OCI-LY7 (cell line): ENCODE results near the gene CPS1. TPM values are rescaled to one million over a fixed set of nuclear protein-coding genes. Genes with fewer than 3 reads are reported as not detected.

Experiments
- BruUV-seq: library from RNA; stranded (reverse); fragments of 400-500 nt; replicated peaks from 2 replicates; lab custom pipeline; 2021; lab: Mats Ljungman, UMichigan
- CTCF ChIA-PET: fragments of 300-600 bp; sonication (Branson Sonifier 250); formaldehyde crosslinking; loops from one replicate; lab custom pipeline; 2022; ENCODE audit warnings: antibody characterized with exemption; ENCODE audit not compliant: unreplicated experiment; lab: Charles Lee
- POLR2A ChIA-PET: fragments of 300-600 bp; sonication (Branson Sonifier 250); formaldehyde crosslinking; loops from one replicate; lab custom pipeline; 2022; ENCODE audit warnings: antibody characterized with exemption; lab: Charles Lee
- DNase-seq: peaks from one replicate; pipeline ENCODE4 v3.0.0-alpha.2; 2015; ENCODE audit warnings: low spot score
- H2AFZ ChIP-seq: fragments of 200-600 bp; sonication (generic), shearing (Covaris generic); 2 replicates; pipeline ENCODE4 v1.6.1; 2014; ENCODE audit warnings: mild to moderate bottlenecking, antibody characterized with exemption, low read length, moderate library complexity
- H3K27ac ChIP-seq: fragments of 200-600 bp; sonication (generic); 2 replicates; pipeline ENCODE4 v1.5.1; 2014; ENCODE audit warnings: mixed run types, low read depth, mild to moderate bottlenecking, moderate library complexity, low read length, inconsistent platforms; ENCODE audit not compliant: poor library complexity, severe bottlenecking
- H3K36me3 ChIP-seq: fragments of 200-600 bp; sonication (generic); 2 replicates; pipeline ENCODE4 v1.6.1; 2014; ENCODE audit warnings: mild to moderate bottlenecking, antibody characterized with exemption, low read length, moderate library complexity, mixed read lengths; ENCODE audit not compliant: insufficient read depth
- H3K4me1 ChIP-seq: fragments of 200-600 bp; sonication (generic); 2 replicates; pipeline ENCODE4 v1.5.1; 2014; ENCODE audit warnings: mild to moderate bottlenecking, low read length; ENCODE audit not compliant: insufficient read depth, poor library complexity, severe bottlenecking
- H3K4me2 ChIP-seq: fragments of 200-600 bp; sonication (generic); 2 replicates; pipeline ENCODE4 v1.6.1; 2014; ENCODE audit warnings: mild to moderate bottlenecking, low read length
- H3K4me3 ChIP-seq: fragments of 200-600 bp; sonication (generic); 2 replicates; pipeline ENCODE4 v1.5.1; 2014; ENCODE audit warnings: mild to moderate bottlenecking, low read depth, low read length; ENCODE audit not compliant: poor library complexity, severe bottlenecking
- H3K79me2 ChIP-seq: fragments of 200-600 bp; sonication (generic); 2 replicates; pipeline ENCODE4 v1.6.1; 2016; ENCODE audit warnings: low read depth, mild to moderate bottlenecking, low read length, moderate library complexity, mixed read lengths; ENCODE audit not compliant: insufficient read depth
- H3K9me2 ChIP-seq: fragments of 200-600 bp; sonication (generic); 2 replicates; pipeline ENCODE4 v1.6.1; 2016; ENCODE audit warnings: mild to moderate bottlenecking, low read length, mixed read lengths; ENCODE audit not compliant: insufficient read depth
- H3K9me3 ChIP-seq: fragments of 200-600 bp; sonication (generic); 2 replicates; pipeline ENCODE4 v1.6.1; 2014; ENCODE audit warnings: mild to moderate bottlenecking, mixed run types, low read length, mixed read lengths
- H4K20me1 ChIP-seq: fragments of 200-600 bp; sonication (generic); 2 replicates; pipeline ENCODE4 v1.6.1; 2014; ENCODE audit warnings: mild to moderate bottlenecking, antibody characterized with exemption, low read length, moderate library complexity, mixed read lengths; ENCODE audit not compliant: insufficient read depth
- EZH2phosphoT487 ChIP-seq: fragments of 200-600 bp; sonication (generic); IDR thresholded peaks from 2 replicates; pipeline ENCODE4 v1.6.1; 2018; ENCODE audit warnings: low read depth, borderline replicate concordance, mild to moderate bottlenecking, mixed run types, antibody characterized with exemption, low read length, moderate library complexity, mixed read lengths
- intact Hi-C: fragments of 100-400 bp; cut with micrococcal nuclease; formaldehyde crosslinking; loops from one replicate; pipeline ENCODE4 v1.10.0; 2022; ENCODE audit not compliant: unreplicated experiment
- total RNA-seq, 2 experiments: library from RNA; depleted of rRNA in 1 of 2; stranded (reverse); fragments of >200 nt in 1 of 2; shearing (Covaris generic) in 1 of 2; gene quantifications; 2 replicates each; pipeline ENCODE4 v1.2.3, GENCODE V29; 2014 to 2022
- TF ChIP-seq, protein P1 (sequence below): fragments of 200-600 bp; sonication (generic); conservative IDR thresholded peaks from 2 replicates; pipeline ENCODE4 v1.5.1; 2014; ENCODE audit warnings: mild to moderate bottlenecking, antibody characterized with exemption, low read length, moderate library complexity, mixed read lengths

The CPS1 gene
- total RNA-seq, 2 experiments from 2014 or later = 0.06 to 0.27 TPM

DNA sequence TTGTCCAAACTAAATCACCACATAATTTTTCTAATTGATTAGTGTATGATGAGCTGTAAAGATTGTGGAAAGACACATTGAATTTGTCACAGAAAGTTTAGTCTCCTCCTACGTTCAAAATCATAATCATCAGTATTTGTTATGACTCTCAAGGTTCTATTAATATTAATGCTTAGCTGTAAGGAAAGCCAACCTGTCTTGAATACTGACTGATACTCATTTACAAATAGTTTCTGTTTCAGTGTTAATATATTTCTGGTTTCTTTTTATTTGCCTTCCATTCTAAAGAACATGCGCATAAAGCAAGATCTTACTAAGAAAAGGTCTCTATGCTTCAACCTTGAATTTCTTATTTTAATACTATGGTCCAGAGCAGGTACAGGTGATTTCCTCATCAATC is 55.1 kb downstream of the CPS1 start:
- Histone ChIP-seq H2AFZ (no peak overlapping the region), H3K4me2 (no peak overlapping the region), H3K9me2 (no peaks in the 10 kb centered on the region), H3K79me2 (no peaks in the 10 kb centered on the region), H3K27ac (no peak overlapping the region), H3K4me3 (no peak overlapping the region), H3K9me3 (no peaks in the 10 kb centered on the region), H3K4me1 (no peaks in the 10 kb centered on the region), H4K20me1 (no peaks in the 10 kb centered on the region), H3K36me3 (no peaks in the 10 kb centered on the region)
- no peak for DNase-seq
- POLR2A ChIA-PET = interaction anchor here (0.5 to 0.9 kb wide), 4 partner anchors 11 to 1189 kb away, joined by 3 to 4 read pairs (median 4); no protein-coding TSS in a partner anchor
- intact Hi-C loops = no loop called here
- BruUV-seq = no TSS peak
- CTCF ChIA-PET = no interaction called here
- TF ChIP-seq EZH2phosphoT487 = no peak
- TF ChIP-seq, protein P1, sequence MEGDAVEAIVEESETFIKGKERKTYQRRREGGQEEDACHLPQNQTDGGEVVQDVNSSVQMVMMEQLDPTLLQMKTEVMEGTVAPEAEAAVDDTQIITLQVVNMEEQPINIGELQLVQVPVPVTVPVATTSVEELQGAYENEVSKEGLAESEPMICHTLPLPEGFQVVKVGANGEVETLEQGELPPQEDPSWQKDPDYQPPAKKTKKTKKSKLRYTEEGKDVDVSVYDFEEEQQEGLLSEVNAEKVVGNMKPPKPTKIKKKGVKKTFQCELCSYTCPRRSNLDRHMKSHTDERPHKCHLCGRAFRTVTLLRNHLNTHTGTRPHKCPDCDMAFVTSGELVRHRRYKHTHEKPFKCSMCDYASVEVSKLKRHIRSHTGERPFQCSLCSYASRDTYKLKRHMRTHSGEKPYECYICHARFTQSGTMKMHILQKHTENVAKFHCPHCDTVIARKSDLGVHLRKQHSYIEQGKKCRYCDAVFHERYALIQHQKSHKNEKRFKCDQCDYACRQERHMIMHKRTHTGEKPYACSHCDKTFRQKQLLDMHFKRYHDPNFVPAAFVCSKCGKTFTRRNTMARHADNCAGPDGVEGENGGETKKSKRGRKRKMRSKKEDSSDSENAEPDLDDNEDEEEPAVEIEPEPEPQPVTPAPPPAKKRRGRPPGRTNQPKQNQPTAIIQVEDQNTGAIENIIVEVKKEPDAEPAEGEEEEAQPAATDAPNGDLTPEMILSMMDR = no peak

DNA sequence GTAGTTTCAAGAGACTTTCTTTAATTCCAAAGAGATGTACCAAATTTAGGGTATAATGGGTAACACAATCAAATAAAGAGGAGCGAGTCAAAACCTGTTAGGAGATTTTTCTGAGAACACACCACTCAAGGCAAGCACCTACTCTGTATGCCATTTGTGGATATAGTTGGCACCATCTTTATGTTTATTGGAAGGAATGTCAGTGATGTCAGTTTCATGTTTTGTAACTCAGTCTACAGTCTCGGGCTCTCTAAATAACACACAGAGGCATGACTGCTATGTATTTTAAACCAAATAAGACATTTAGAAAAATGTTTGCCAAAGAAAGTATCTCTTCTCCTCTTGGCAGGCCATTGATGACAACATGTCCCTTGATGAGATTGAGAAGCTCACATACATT is 59.7 kb downstream of the CPS1 start:
- H2AFZ ChIP-seq = no peak overlapping the region
- TF ChIP-seq EZH2phosphoT487 = no peak
- TF ChIP-seq, protein P1 = no peak
- no peak overlapping the region for H3K4me2 ChIP-seq
- H3K9me3 ChIP-seq = no peaks in the 10 kb centered on the region
- H3K4me1 ChIP-seq = no peaks in the 10 kb centered on the region
- H4K20me1 ChIP-seq = no peaks in the 10 kb centered on the region
- H3K79me2 ChIP-seq = no peaks in the 10 kb centered on the region
- intact Hi-C loops = loop anchor here (5.0 kb wide), 1 partner anchor 421 kb away; no protein-coding TSS in a partner anchor
- no peaks in the 10 kb centered on the region for H3K36me3 ChIP-seq
- H3K9me2 ChIP-seq = no peaks in the 10 kb centered on the region
- BruUV-seq = no TSS peak
- POLR2A ChIA-PET = interaction anchor here (0.6 kb wide), 1 partner anchor 1086 kb away, joined by 3 read pairs; no protein-coding TSS in a partner anchor
- CTCF ChIA-PET = no interaction called here
- no peak overlapping the region for H3K27ac ChIP-seq
- DNase-seq = no peak
- H3K4me3 ChIP-seq = no peak overlapping the region

DNA sequence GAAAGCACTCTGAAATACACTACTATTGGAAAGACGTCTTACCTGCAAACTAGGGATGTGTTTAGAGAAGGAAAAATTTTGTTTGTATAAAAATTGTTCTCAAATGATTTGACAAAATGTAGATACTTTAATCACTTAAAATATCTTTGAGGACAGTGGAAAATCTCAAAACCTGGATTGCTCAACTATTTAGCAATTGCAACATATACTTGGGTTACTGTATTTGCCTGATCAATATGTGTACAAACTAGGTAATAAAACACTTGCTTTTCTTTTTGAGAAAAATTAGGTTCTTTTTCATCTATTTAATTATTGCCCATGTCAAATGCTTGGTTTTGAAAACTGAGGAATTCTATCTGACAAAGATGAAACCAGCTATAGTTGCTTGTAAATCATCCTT is 60.9 kb downstream of the CPS1 start:
- intact Hi-C loops = loop anchor here (5.0 kb wide), 1 partner anchor 420 kb away; no protein-coding TSS in a partner anchor
- TF ChIP-seq, protein P1 = no peak
- no peak for TF ChIP-seq EZH2phosphoT487
- Histone ChIP-seq H3K4me3 (no peak overlapping the region), H3K9me2 (no peaks in the 10 kb centered on the region), H3K9me3 (no peaks in the 10 kb centered on the region), H3K4me1 (no peaks in the 10 kb centered on the region), H3K36me3 (no peaks in the 10 kb centered on the region), H3K79me2 (no peaks in the 10 kb centered on the region), H3K4me2 (no peak overlapping the region), H3K27ac (no peak overlapping the region), H2AFZ (no peak overlapping the region), H4K20me1 (no peaks in the 10 kb centered on the region)
- CTCF ChIA-PET = no interaction called here
- no peak for DNase-seq
- no TSS peak for BruUV-seq
- POLR2A ChIA-PET = no interaction called here
